IMR-90 (cell line): ENCODE measurements around the gene RPS6KL1.

Source experiments
- BHLHE40 ChIP-seq: fragments of 150-350 bp; IDR thresholded peaks from 2 replicates; pipeline ENCODE4 v1.6.1; 2016; ENCODE audit warnings: mild to moderate bottlenecking, low read depth, low read length
- CEBPB ChIP-seq: IDR thresholded peaks from 2 replicates; pipeline ENCODE4 v1.6.1; 2012; ENCODE audit warnings: low read depth, low read length, improper control_type of control experiment
- CHD1 ChIP-seq: IDR thresholded peaks from 2 replicates; pipeline ENCODE4 v1.6.1; 2012; ENCODE audit warnings: low read depth, low read length, improper control_type of control experiment
- FOS ChIP-seq: fragments of 150-350 bp; IDR thresholded peaks from 2 replicates; pipeline ENCODE4 v1.6.1; 2016; ENCODE audit warnings: low read depth, low read length
- MAFK ChIP-seq: IDR thresholded peaks from 2 replicates; pipeline ENCODE4 v1.6.1; 2012; ENCODE audit warnings: low read depth, low read length, improper control_type of control experiment
- MAZ ChIP-seq: IDR thresholded peaks from 2 replicates; pipeline ENCODE4 v1.6.1; 2012; ENCODE audit warnings: low read depth, mild to moderate bottlenecking, low read length, improper control_type of control experiment, moderate library complexity, borderline replicate concordance
- MXI1 ChIP-seq: IDR thresholded peaks from 2 replicates; pipeline ENCODE4 v1.6.1; 2012; ENCODE audit warnings: low read depth, mild to moderate bottlenecking, low read length, moderate library complexity, borderline replicate concordance
- POLR2A ChIP-seq: IDR thresholded peaks from 2 replicates; pipeline ENCODE4 v1.6.1; 2012; ENCODE audit warnings: mild to moderate bottlenecking, low read depth, low read length
- RAD21 ChIP-seq: IDR thresholded peaks from 2 replicates; pipeline ENCODE4 v1.6.1; 2012; ENCODE audit warnings: low read length, improper control_type of control experiment
- RCOR1 ChIP-seq: IDR thresholded peaks from 2 replicates; pipeline ENCODE4 v1.6.1; 2012; ENCODE audit warnings: mild to moderate bottlenecking, low read length, improper control_type of control experiment; ENCODE audit not compliant: insufficient replicate concordance
- SMC3 ChIP-seq: fragments of 150-350 bp; IDR thresholded peaks from 2 replicates; pipeline ENCODE4 v1.6.1; 2016; ENCODE audit warnings: low read depth, mild to moderate bottlenecking, antibody characterized with exemption, low read length, moderate library complexity
- TF ChIP-seq, protein P1 (sequence below): conservative IDR thresholded peaks from 2 replicates; pipeline ENCODE4 v1.5.1; 2012; ENCODE audit warnings: mild to moderate bottlenecking, low read depth, low read length, improper control_type of control experiment
- TF ChIP-seq, protein P2 (sequence below): fragments of 150-350 bp; IDR thresholded peaks from 2 replicates; pipeline ENCODE4 v1.6.1; 2016; ENCODE audit warnings: low read depth, mild to moderate bottlenecking, low read length, moderate library complexity, borderline replicate concordance
- TF ChIP-seq, protein P3 (sequence below): fragments of 150-350 bp; IDR thresholded peaks from 2 replicates; pipeline ENCODE4 v1.6.1; 2017; ENCODE audit warnings: mild to moderate bottlenecking, antibody characterized with exemption, low read length, low read depth

DNA sequence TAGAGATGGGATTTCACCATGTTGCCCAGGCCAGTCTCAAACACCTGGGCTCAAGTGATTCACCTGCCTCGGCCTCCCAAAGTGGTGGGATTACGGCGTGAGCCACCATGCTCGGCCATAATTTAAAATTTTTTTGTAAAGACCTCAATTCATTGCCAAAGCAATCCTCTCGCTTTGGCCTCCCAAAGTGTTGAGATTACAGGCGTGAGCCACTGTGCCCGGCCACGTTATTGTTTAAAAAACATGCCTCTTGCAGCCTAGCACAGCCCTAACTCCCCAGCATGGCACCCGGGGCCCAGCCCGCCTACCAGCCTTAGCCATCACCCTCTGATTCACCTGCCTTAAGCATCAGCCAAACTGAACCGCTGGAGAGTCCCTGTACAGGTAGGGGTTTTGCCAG lies 13.1 kb upstream of the RPS6KL1 start:
- TF ChIP-seq RCOR1: no peak
- TF ChIP-seq, protein P1, sequence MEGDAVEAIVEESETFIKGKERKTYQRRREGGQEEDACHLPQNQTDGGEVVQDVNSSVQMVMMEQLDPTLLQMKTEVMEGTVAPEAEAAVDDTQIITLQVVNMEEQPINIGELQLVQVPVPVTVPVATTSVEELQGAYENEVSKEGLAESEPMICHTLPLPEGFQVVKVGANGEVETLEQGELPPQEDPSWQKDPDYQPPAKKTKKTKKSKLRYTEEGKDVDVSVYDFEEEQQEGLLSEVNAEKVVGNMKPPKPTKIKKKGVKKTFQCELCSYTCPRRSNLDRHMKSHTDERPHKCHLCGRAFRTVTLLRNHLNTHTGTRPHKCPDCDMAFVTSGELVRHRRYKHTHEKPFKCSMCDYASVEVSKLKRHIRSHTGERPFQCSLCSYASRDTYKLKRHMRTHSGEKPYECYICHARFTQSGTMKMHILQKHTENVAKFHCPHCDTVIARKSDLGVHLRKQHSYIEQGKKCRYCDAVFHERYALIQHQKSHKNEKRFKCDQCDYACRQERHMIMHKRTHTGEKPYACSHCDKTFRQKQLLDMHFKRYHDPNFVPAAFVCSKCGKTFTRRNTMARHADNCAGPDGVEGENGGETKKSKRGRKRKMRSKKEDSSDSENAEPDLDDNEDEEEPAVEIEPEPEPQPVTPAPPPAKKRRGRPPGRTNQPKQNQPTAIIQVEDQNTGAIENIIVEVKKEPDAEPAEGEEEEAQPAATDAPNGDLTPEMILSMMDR: no peak
- TF ChIP-seq POLR2A: no peak
- no peak for TF ChIP-seq FOS
- no peak for TF ChIP-seq MAZ
- TF ChIP-seq CEBPB: no peak
- TF ChIP-seq, protein P2, sequence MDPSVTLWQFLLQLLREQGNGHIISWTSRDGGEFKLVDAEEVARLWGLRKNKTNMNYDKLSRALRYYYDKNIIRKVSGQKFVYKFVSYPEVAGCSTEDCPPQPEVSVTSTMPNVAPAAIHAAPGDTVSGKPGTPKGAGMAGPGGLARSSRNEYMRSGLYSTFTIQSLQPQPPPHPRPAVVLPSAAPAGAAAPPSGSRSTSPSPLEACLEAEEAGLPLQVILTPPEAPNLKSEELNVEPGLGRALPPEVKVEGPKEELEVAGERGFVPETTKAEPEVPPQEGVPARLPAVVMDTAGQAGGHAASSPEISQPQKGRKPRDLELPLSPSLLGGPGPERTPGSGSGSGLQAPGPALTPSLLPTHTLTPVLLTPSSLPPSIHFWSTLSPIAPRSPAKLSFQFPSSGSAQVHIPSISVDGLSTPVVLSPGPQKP: no peak
- TF ChIP-seq SMC3: no peak
- TF ChIP-seq, protein P3, sequence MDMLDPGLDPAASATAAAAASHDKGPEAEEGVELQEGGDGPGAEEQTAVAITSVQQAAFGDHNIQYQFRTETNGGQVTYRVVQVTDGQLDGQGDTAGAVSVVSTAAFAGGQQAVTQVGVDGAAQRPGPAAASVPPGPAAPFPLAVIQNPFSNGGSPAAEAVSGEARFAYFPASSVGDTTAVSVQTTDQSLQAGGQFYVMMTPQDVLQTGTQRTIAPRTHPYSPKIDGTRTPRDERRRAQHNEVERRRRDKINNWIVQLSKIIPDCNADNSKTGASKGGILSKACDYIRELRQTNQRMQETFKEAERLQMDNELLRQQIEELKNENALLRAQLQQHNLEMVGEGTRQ: no peak
- no peak for TF ChIP-seq RAD21
- no peak for TF ChIP-seq BHLHE40
- TF ChIP-seq MAFK: no peak
- no peak for TF ChIP-seq CHD1
- TF ChIP-seq MXI1: no peak
